DND-41 (cell line): ENCODE data around the gene LHCGR.

Source experiments
- ATAC-seq: fragments of 200-7000 bp; cut with Tn5 transposase; 3 replicates; pipeline ENCODE4 v1.9.1; 2021; ENCODE audit warnings: low read depth; ENCODE audit not compliant: insufficient read depth
- DNase-seq: peaks from one replicate; pipeline ENCODE4 v3.0.0-alpha.2; 2020
- H2AFZ ChIP-seq: 2 replicates; pipeline ENCODE4 v1.6.0; 2012; ENCODE audit warnings: low read depth, low read length
- H3K27ac ChIP-seq: 2 replicates; pipeline ENCODE4 v1.5.1; 2012; ENCODE audit warnings: low read length, inconsistent platforms
- H3K27me3 ChIP-seq: fragments of 200-600 bp; sonication (generic); 2 replicates; pipeline ENCODE4 v1.6.0; 2012; ENCODE audit warnings: low read length, mild to moderate bottlenecking, inconsistent platforms; ENCODE audit not compliant: insufficient read depth, poor library complexity
- H3K36me3 ChIP-seq: 2 replicates; pipeline ENCODE4 v1.5.1; 2012; ENCODE audit warnings: low read length, inconsistent platforms; ENCODE audit not compliant: insufficient read depth
- H3K4me1 ChIP-seq: 2 replicates; pipeline ENCODE4 v1.5.1; 2012; ENCODE audit warnings: mild to moderate bottlenecking, low read length; ENCODE audit not compliant: insufficient read depth
- H3K4me2 ChIP-seq: 2 replicates; pipeline ENCODE4 v1.6.0; 2012; ENCODE audit warnings: mild to moderate bottlenecking, moderate library complexity, low read length, inconsistent platforms; ENCODE audit not compliant: insufficient read depth
- H3K4me3 ChIP-seq, 2 experiments: fragments of 200-600 bp in 1 of 2; shearing (Covaris generic) in 1 of 2; 2 replicates each; pipeline ENCODE4 v1.5.1; 2012 to 2016; ENCODE audit warnings: inconsistent platforms in 2 of 2, low read length in 2 of 2, mild to moderate bottlenecking in 2 of 2, low read depth in 1 of 2, moderate library complexity in 1 of 2
- H3K79me2 ChIP-seq: 2 replicates; pipeline ENCODE4 v1.6.0; 2012; ENCODE audit warnings: low read length, inconsistent platforms; ENCODE audit not compliant: insufficient read depth
- H3K9ac ChIP-seq: 2 replicates; pipeline ENCODE4 v1.6.0; 2012; ENCODE audit warnings: low read depth, mild to moderate bottlenecking, inconsistent platforms, low read length, moderate library complexity
- H3K9me3 ChIP-seq: 2 replicates; pipeline ENCODE4 v1.5.1; 2012; ENCODE audit warnings: low read length, moderate library complexity, mild to moderate bottlenecking, inconsistent platforms; ENCODE audit not compliant: insufficient read depth, severe bottlenecking
- H4K20me1 ChIP-seq: 2 replicates; pipeline ENCODE4 v1.6.0; 2012; ENCODE audit warnings: low read length; ENCODE audit not compliant: insufficient read depth
- EZH2 ChIP-seq: IDR thresholded peaks from 3 replicates; pipeline ENCODE4 v1.6.1; 2012; ENCODE audit warnings: borderline replicate concordance, low read depth, mild to moderate bottlenecking, moderate library complexity, low read length, inconsistent platforms; ENCODE audit not compliant: severe bottlenecking
- TF ChIP-seq, protein P1 (sequence below): IDR thresholded peaks from 2 replicates; pipeline ENCODE4 v1.5.1; 2012; ENCODE audit warnings: borderline replicate concordance, low read length, moderate library complexity, mild to moderate bottlenecking; ENCODE audit not compliant: poor library complexity, severe bottlenecking; ENCODE audit errors: extremely low read depth

LHCGR gene

DNA sequence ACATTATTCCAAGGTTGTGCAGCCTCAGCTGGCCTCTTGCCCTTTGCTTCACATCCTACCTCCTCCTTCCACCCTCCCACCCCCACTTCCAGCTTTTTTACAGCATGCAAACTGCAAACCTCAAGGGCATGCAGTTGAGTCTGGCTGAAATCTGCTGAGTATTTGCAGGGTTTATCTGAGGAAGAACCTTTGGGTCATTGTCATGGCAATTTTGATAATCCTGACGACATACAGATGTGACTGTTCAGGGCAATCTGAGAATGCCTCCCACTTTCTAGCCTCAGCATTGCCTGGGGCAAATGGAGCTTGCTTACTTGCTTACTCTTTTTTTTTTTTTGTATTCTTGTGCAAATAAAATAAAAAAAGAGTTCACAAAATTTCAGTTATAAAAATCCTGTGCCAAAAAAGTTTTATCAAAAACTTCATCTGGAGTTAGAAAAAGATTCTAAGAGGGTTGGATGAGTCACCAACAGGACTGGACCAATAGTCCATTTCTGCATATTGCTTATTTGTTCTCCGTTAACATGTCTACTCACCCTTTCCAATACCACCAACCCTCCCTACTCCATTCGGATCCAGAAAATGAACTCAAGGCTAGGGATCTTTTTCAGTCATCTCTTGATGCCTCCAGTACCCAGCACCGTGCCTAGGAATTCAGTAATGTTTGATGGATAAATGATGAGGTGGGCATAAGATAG is 23.6 kb upstream of the LHCGR start:
- H3K9me3 ChIP-seq, result no peaks in the 10 kb centered on the region
- no peak overlapping the region for H3K9ac ChIP-seq
- H3K4me2 ChIP-seq, result no peak overlapping the region
- H3K4me1 ChIP-seq, result no peaks in the 10 kb centered on the region
- H3K4me3 ChIP-seq, result no peak overlapping the region
- H2AFZ ChIP-seq, result no peak overlapping the region
- no peak for ATAC-seq
- no peak for DNase-seq
- H4K20me1 ChIP-seq, result no peaks in the 10 kb centered on the region
- no peaks in the 10 kb centered on the region for H3K36me3 ChIP-seq
- H3K27ac ChIP-seq, result no peak overlapping the region
- no peak for TF ChIP-seq EZH2
- TF ChIP-seq, protein P1, sequence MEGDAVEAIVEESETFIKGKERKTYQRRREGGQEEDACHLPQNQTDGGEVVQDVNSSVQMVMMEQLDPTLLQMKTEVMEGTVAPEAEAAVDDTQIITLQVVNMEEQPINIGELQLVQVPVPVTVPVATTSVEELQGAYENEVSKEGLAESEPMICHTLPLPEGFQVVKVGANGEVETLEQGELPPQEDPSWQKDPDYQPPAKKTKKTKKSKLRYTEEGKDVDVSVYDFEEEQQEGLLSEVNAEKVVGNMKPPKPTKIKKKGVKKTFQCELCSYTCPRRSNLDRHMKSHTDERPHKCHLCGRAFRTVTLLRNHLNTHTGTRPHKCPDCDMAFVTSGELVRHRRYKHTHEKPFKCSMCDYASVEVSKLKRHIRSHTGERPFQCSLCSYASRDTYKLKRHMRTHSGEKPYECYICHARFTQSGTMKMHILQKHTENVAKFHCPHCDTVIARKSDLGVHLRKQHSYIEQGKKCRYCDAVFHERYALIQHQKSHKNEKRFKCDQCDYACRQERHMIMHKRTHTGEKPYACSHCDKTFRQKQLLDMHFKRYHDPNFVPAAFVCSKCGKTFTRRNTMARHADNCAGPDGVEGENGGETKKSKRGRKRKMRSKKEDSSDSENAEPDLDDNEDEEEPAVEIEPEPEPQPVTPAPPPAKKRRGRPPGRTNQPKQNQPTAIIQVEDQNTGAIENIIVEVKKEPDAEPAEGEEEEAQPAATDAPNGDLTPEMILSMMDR, result no peak
- no peaks in the 10 kb centered on the region for H3K79me2 ChIP-seq
- no peaks in the 10 kb centered on the region for H3K27me3 ChIP-seq

DNA sequence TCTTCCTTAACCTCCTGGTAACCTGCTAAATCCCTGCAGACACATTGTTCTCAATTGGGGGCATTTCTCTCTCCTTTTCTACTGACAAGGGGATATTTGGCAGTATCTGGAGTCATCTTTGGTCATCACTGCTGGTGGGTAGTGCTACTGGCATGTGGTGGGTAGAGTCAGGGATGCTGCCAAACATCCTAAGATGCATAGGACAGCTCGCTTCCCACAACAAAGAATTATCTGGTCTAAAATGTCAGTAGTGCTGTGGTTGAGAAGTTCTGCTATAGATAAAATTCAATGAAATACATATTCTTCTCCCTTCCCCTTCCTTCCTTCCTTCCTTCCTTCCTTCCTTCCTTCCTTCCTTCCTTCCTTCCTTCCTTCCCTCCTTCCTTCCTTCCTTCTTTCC is 18.7 kb upstream of the LHCGR start:
- Histone ChIP-seq H3K9me3 (no peaks in the 10 kb centered on the region), H3K4me3 (no peak overlapping the region), H3K79me2 (no peaks in the 10 kb centered on the region), H2AFZ (no peak overlapping the region), H3K36me3 (no peaks in the 10 kb centered on the region), H3K9ac (no peak overlapping the region), H3K4me2 (no peak overlapping the region), H3K27me3 (peaks cover 6% of the 10 kb centered on the region), H4K20me1 (no peaks in the 10 kb centered on the region), H3K27ac (no peak overlapping the region), H3K4me1 (no peaks in the 10 kb centered on the region)
- TF ChIP-seq EZH2, result no peak
- TF ChIP-seq, protein P1, result no peak
- ATAC-seq, result no peak
- no peak for DNase-seq

DNA sequence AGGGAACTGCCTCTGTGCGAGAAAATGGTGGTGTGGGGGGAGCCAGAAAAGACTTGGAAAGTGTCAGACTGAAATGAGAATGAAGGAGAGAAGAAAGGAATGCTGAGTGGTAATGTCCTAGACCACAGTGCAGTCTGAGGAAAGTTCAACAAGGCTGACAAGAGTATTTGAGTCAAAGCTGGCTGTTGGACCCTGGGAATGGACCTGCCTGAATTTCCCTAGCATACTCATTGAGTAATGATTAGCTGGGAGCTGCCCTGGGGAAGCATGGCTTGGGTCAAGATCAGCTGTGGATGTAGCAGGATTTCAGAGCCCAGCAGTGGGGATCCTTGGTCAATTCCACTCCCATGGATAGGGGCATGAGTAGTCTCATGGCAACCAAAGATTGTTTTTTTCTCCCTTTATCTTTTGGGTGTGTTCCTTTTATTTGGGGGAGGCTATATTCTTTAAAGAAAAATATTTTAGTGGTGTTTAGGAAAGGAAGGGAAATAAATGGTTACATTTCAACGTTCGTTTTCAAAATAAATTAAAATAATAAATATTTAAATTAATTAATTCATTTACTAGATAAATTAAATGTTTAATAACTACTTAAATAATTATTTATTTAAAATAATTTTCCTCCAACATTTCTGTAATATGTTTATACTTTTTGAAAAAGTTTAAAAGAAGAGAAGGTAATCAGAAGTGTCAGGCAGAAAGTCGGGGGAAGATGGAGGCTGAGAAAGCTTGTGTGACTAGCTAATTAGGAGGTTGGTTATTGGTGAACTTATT is 15.9 kb upstream of the LHCGR start:
- no peaks in the 10 kb centered on the region for H3K36me3 ChIP-seq
- no peak overlapping the region for H3K4me3 ChIP-seq
- H3K4me2 ChIP-seq, result no peak overlapping the region
- no peak overlapping the region for H2AFZ ChIP-seq
- DNase-seq (no peak), ATAC-seq (no peak)
- peaks cover 6% of the 10 kb centered on the region for H3K27me3 ChIP-seq
- TF ChIP-seq, protein P1, result no peak
- TF ChIP-seq EZH2, result no peak
- H4K20me1 ChIP-seq, result no peaks in the 10 kb centered on the region
- H3K4me1 ChIP-seq, result no peaks in the 10 kb centered on the region
- no peaks in the 10 kb centered on the region for H3K9me3 ChIP-seq
- H3K9ac ChIP-seq, result no peak overlapping the region
- H3K79me2 ChIP-seq, result no peaks in the 10 kb centered on the region
- H3K27ac ChIP-seq, result no peak overlapping the region
